ENCODE results near the gene ADCY3.
"Not testable (repeated sequence)": the region's sequence is repeated elsewhere in the genome, so short reads cannot be mapped to it uniquely, and the experiment has no call there.

ADCY3 gene

GRCh38 chr2:24842081-24843050, 77.7 kb downstream of the ADCY3 start:
- no peak for DNase-seq

- no peak for DNase-seq
Observed at GRCh38 chr2:24840962-24841945, 78.8 kb downstream of the ADCY3 start.

GRCh38 chr2:24840164-24840869, 79.7 kb downstream of the ADCY3 start:
- no peak for DNase-seq

- no peak for DNase-seq
Observed at GRCh38 chr2:24839729-24840128, 80.3 kb downstream of the ADCY3 start.

- DNase-seq, result no peak
Observed at GRCh38 chr2:24838541-24838940, 81.5 kb downstream of the ADCY3 start.

- no peak for DNase-seq
Observed at GRCh38 chr2:24837996-24838513, 82.0 kb downstream of the ADCY3 start.

- DNase-seq, result no peak
Observed at GRCh38 chr2:24836706-24837105, 83.3 kb downstream of the ADCY3 start.

GRCh38 chr2:24836206-24836605, 83.8 kb downstream of the ADCY3 start:
- DNase-seq, result no peak

- DNase-seq, result not testable (repeated sequence)
Observed at GRCh38 chr2:24835411-24835810, 84.6 kb downstream of the ADCY3 start.

- no peak for DNase-seq
Observed at GRCh38 chr2:24834733-24835395, 85.2 kb downstream of the ADCY3 start.

- DNase-seq, result no peak
Observed at GRCh38 chr2:24833821-24834732, 86.0 kb downstream of the ADCY3 start.

GRCh38 chr2:24832931-24833701, 86.9 kb downstream of the ADCY3 start:
- no peak for DNase-seq

GRCh38 chr2:24832521-24832920, 87.5 kb downstream of the ADCY3 start:
- DNase-seq, result no peak

- no peak for DNase-seq
Observed at GRCh38 chr2:24832073-24832461, 88.0 kb downstream of the ADCY3 start.

GRCh38 chr2:24831221-24832072, 88.6 kb downstream of the ADCY3 start:
- DNase-seq, result no peak

- no peak for DNase-seq
Observed at GRCh38 chr2:24830786-24831185, 89.3 kb downstream of the ADCY3 start.

- DNase-seq, result no peak
Observed at GRCh38 chr2:24830351-24830750, 89.7 kb downstream of the ADCY3 start.

- no peak for DNase-seq
Observed at GRCh38 chr2:24828238-24828996, 91.6 kb downstream of the ADCY3 start.
